SK-N-SH (cell line): ENCODE data around the gene NAALADL2. TPM values are rescaled to one million over a fixed set of nuclear protein-coding genes. Genes with fewer than 3 reads are reported as not detected.
A peak's percentile ranks its signal among the peaks of the same experiment; 100 is the strongest.

Experiments used
- CTCF ChIA-PET: fragments of 300-600, 350-600 bp; formaldehyde crosslinking; extraction: SDS; loops from one replicate; lab custom pipeline; 2021; lab: Yijun Ruan, JAX
- POLR2A ChIA-PET: fragments of 350-600 bp; sonication (Branson Sonifier 250); formaldehyde crosslinking; extraction: SDS; loops from one replicate; lab custom pipeline; 2020; ENCODE audit warnings: antibody characterized with exemption, inconsistent platforms; lab: Yijun Ruan, JAX
- DNase-seq: peaks from one replicate; pipeline ENCODE4 v3.0.0; 2012
- H2AFZ ChIP-seq: fragments of 200-600 bp; sonication (generic); 2 replicates; pipeline ENCODE4 v1.8.1; 2016; ENCODE audit warnings: antibody characterized with exemption, mild to moderate bottlenecking, low read depth
- H3F3A ChIP-seq: fragments of 200-600 bp; sonication (generic); replicated peaks from 2 replicates; pipeline ENCODE3; 2016; ENCODE audit warnings: antibody characterized with exemption, mild to moderate bottlenecking; ENCODE audit not compliant: insufficient read depth
- H3K27ac ChIP-seq, 2 experiments: fragments of 200-500 bp in 1 of 2; fragments of 200-600 bp in 1 of 2; sonication (Bioruptor generic) in 1 of 2; sonication (generic), shearing (Covaris generic) in 1 of 2; 2 replicates each; pipeline versions ENCODE4 v1.5.1 to v1.6.1; 2014 to 2016; ENCODE audit warnings: low read depth in 2 of 2, inconsistent platforms in 1 of 2, low read length in 1 of 2, mild to moderate bottlenecking in 1 of 2, mixed read lengths in 1 of 2
- H3K27me3 ChIP-seq: fragments of 200-600 bp; sonication (generic), shearing (Covaris generic); 2 replicates; pipeline ENCODE4 v1.6.1; 2016; ENCODE audit warnings: mixed run types; ENCODE audit not compliant: insufficient read depth
- H3K36me3 ChIP-seq, 2 experiments: fragments of 200-500 bp in 1 of 2; fragments of 200-600 bp in 1 of 2; sonication (Bioruptor generic) in 1 of 2; sonication (generic) in 1 of 2; replicated peaks in 1 of 2; 2 replicates each; pipeline versions ENCODE3 to v1.5.1; 2014 to 2016; ENCODE audit warnings: low read length in 1 of 2, mild to moderate bottlenecking in 1 of 2; ENCODE audit not compliant: insufficient read depth in 2 of 2, control insufficient read depth in 1 of 2
- H3K4me1 ChIP-seq, 2 experiments: fragments of 200-500 bp in 1 of 2; fragments of 200-600 bp in 1 of 2; sonication (Bioruptor generic) in 1 of 2; sonication (generic), shearing (Covaris generic) in 1 of 2; 2 replicates each; pipeline versions ENCODE4 v1.5.1 to v1.6.1; 2014 to 2016; ENCODE audit warnings: low read depth in 1 of 2, low read length in 1 of 2, mixed run types in 1 of 2; ENCODE audit not compliant: insufficient read depth in 2 of 2, control insufficient read depth in 1 of 2
- H3K4me2 ChIP-seq: fragments of 200-600 bp; sonication (generic), shearing (Covaris generic); 2 replicates; pipeline ENCODE4 v1.6.1; 2017; ENCODE audit warnings: mixed run types
- H3K4me3 ChIP-seq, 2 experiments: fragments of 200-500 bp in 1 of 2; fragments of 200-600 bp in 1 of 2; sonication (Bioruptor generic) in 1 of 2; sonication (generic), shearing (Covaris generic) in 1 of 2; 2 replicates each; pipeline versions ENCODE4 v1.5.1 to v1.8.1; 2014 to 2016; ENCODE audit warnings: low read depth in 2 of 2, inconsistent platforms in 1 of 2, low read length in 1 of 2, mild to moderate bottlenecking in 1 of 2, mixed read lengths in 1 of 2, moderate library complexity in 1 of 2
- H3K79me2 ChIP-seq: fragments of 200-600 bp; sonication (generic); 2 replicates; pipeline ENCODE4 v1.8.1; 2017; ENCODE audit warnings: mild to moderate bottlenecking; ENCODE audit not compliant: insufficient read depth
- H3K9ac ChIP-seq: fragments of 200-600 bp; sonication (generic); 2 replicates; pipeline ENCODE4 v1.6.1; 2017; ENCODE audit warnings: mixed run types
- H3K9me2 ChIP-seq: fragments of 200-600 bp; sonication (generic); 2 replicates; pipeline ENCODE4 v1.6.1; 2017; ENCODE audit warnings: mixed run types
- H3K9me3 ChIP-seq: fragments of 200-600 bp; sonication (generic); 2 replicates; pipeline ENCODE4 v1.6.1; 2017; ENCODE audit warnings: mixed run types, mild to moderate bottlenecking, moderate library complexity
- H4K20me1 ChIP-seq: fragments of 200-600 bp; sonication (generic); 2 replicates; pipeline ENCODE4 v1.6.1; 2017; ENCODE audit warnings: mild to moderate bottlenecking, mixed run types; ENCODE audit not compliant: insufficient read depth
- EP300 ChIP-seq, 2 experiments: IDR thresholded peaks; 2 replicates each; pipeline versions ENCODE4 v1.4.0 to v1.6.1; 2012; ENCODE audit warnings: borderline replicate concordance in 1 of 2, low read depth in 1 of 2, low read length in 1 of 2
- FOSL2 ChIP-seq: IDR thresholded peaks from 2 replicates; pipeline ENCODE4 v1.4.0; 2012; ENCODE audit warnings: low read depth, mild to moderate bottlenecking, moderate library complexity, borderline replicate concordance
- FOXM1 ChIP-seq: IDR thresholded peaks from 2 replicates; pipeline ENCODE4 v1.4.0; 2012; ENCODE audit warnings: low read depth, mild to moderate bottlenecking
- JUND ChIP-seq: IDR thresholded peaks from 2 replicates; pipeline ENCODE4 v1.4.0; 2012
- MAX ChIP-seq: IDR thresholded peaks from 2 replicates; pipeline ENCODE4 v1.4.0; 2012; ENCODE audit warnings: low read depth
- NFIC ChIP-seq: IDR thresholded peaks from 2 replicates; pipeline ENCODE4 v1.4.0; 2012; ENCODE audit warnings: borderline replicate concordance
- RFX5 ChIP-seq: IDR thresholded peaks from 2 replicates; pipeline ENCODE4 v1.6.1; 2012; ENCODE audit warnings: mild to moderate bottlenecking, improper control_type of control experiment, low read length
- SIN3A ChIP-seq: IDR thresholded peaks from 2 replicates; pipeline ENCODE4 v1.6.1; 2012; ENCODE audit warnings: low read depth, mild to moderate bottlenecking, low read length, moderate library complexity, borderline replicate concordance
- USF1 ChIP-seq: IDR thresholded peaks from 2 replicates; pipeline ENCODE4 v1.4.0; 2012; ENCODE audit warnings: low read depth, borderline replicate concordance
- WGBS: methylation state at CpG from one replicate; pipeline ENCODE4 v1.1.6; 2017; ENCODE audit warnings: low lambda C conversion rate; 5-methylcytosine and 5-hydroxymethylcytosine counted together
- polyA plus RNA-seq, 3 experiments: library from polyadenylated mRNA; depleted of rRNA; stranded (reverse); fragments of >200 nt; gene quantifications; 2 replicates each; pipeline ENCODE4 v1.2.3, GENCODE V29; 2012
- TF ChIP-seq, protein P1 (sequence below): IDR thresholded peaks from 2 replicates; pipeline ENCODE4; 2012
- TF ChIP-seq, protein P2 (sequence below): fragments of 200-600 bp; sonication (generic); IDR thresholded peaks from 2 replicates; pipeline ENCODE4 v1.6.1; 2017; ENCODE audit warnings: antibody characterized with exemption, mild to moderate bottlenecking, moderate library complexity
- TF ChIP-seq, protein P3 (sequence below): fragments of 150-350 bp; IDR thresholded peaks from 2 replicates; pipeline ENCODE4 v1.6.1; 2017; ENCODE audit warnings: antibody characterized with exemption, low read length, low read depth, borderline replicate concordance

NAALADL2 gene
- polyA plus RNA-seq, 1 of the 3 experiments (the other 2 are of a cell fraction), result 1.2 TPM

- DNase-seq, result no peak
- H3K36me3 ChIP-seq, result no peaks in the 10 kb centered on the region
- H3K9me2 ChIP-seq, result no peaks in the 10 kb centered on the region
- peaks cover 4% of the 10 kb centered on the region; the same call in 1 of the 2 replicates for H3K9me3 ChIP-seq
- H3K4me3 ChIP-seq, result no peak overlapping the region
- ChIA-PET POLR2A (no interaction called here), CTCF (interaction anchor here (0.8 kb wide), 1 partner anchor 9 kb away, joined by 3 read pairs; no protein-coding TSS in a partner anchor)
- no peak overlapping the region for H3K9ac ChIP-seq
- TF ChIP-seq RFX5 (no peak), FOXM1 (no peak), FOSL2 (no peak), EP300 (IDR thresholded peaks at IDR 0.05; ENCODE audit: borderline replicate concordance in 1 of 2, low read depth in 1 of 2, low read length in 1 of 2) (no peak), JUND (no peak), MAX (no peak), USF1 (no peak)
- TF ChIP-seq, protein P1, sequence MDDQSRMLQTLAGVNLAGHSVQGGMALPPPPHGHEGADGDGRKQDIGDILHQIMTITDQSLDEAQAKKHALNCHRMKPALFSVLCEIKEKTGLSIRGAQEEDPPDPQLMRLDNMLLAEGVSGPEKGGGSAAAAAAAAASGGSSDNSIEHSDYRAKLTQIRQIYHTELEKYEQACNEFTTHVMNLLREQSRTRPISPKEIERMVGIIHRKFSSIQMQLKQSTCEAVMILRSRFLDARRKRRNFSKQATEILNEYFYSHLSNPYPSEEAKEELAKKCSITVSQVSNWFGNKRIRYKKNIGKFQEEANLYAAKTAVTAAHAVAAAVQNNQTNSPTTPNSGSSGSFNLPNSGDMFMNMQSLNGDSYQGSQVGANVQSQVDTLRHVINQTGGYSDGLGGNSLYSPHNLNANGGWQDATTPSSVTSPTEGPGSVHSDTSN, result no peak
- TF ChIP-seq, protein P2, sequence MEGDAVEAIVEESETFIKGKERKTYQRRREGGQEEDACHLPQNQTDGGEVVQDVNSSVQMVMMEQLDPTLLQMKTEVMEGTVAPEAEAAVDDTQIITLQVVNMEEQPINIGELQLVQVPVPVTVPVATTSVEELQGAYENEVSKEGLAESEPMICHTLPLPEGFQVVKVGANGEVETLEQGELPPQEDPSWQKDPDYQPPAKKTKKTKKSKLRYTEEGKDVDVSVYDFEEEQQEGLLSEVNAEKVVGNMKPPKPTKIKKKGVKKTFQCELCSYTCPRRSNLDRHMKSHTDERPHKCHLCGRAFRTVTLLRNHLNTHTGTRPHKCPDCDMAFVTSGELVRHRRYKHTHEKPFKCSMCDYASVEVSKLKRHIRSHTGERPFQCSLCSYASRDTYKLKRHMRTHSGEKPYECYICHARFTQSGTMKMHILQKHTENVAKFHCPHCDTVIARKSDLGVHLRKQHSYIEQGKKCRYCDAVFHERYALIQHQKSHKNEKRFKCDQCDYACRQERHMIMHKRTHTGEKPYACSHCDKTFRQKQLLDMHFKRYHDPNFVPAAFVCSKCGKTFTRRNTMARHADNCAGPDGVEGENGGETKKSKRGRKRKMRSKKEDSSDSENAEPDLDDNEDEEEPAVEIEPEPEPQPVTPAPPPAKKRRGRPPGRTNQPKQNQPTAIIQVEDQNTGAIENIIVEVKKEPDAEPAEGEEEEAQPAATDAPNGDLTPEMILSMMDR, result no peak
- TF ChIP-seq, protein P3, sequence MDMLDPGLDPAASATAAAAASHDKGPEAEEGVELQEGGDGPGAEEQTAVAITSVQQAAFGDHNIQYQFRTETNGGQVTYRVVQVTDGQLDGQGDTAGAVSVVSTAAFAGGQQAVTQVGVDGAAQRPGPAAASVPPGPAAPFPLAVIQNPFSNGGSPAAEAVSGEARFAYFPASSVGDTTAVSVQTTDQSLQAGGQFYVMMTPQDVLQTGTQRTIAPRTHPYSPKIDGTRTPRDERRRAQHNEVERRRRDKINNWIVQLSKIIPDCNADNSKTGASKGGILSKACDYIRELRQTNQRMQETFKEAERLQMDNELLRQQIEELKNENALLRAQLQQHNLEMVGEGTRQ, result no peak
- H3K4me2 ChIP-seq, result no peak overlapping the region
- H4K20me1 ChIP-seq, result no peaks in the 10 kb centered on the region
- WGBS, result 78% methylated on average over 2 of the region's 2 CpGs
- H3K4me1 ChIP-seq, result no peaks in the 10 kb centered on the region
- no peak overlapping the region for H3K27ac ChIP-seq
- no peaks in the 10 kb centered on the region for H3K27me3 ChIP-seq
- no peaks in the 10 kb centered on the region for H3K79me2 ChIP-seq
- no peak overlapping the region for H2AFZ ChIP-seq
- H3F3A ChIP-seq, result no peaks in the 10 kb centered on the region
These were observed 328.5 kb downstream of the NAALADL2 start for GRCh38 chr3:175187586-175187985.

GRCh38 chr3:175192536-175192935 lies 333.4 kb downstream of the NAALADL2 start:
- DNase-seq, result no peak
- ChIA-PET POLR2A (no interaction called here), CTCF (no interaction called here)
- no peak overlapping the region for H3K27ac ChIP-seq
- no peaks in the 10 kb centered on the region for H3F3A ChIP-seq
- H3K9me2 ChIP-seq, result no peaks in the 10 kb centered on the region
- H3K9ac ChIP-seq, result no peak overlapping the region
- WGBS, result 57% methylated on average over 3 of the region's 3 CpGs
- H4K20me1 ChIP-seq, result no peaks in the 10 kb centered on the region
- H2AFZ ChIP-seq, result no peak overlapping the region
- H3K4me2 ChIP-seq, result no peak overlapping the region
- no peaks in the 10 kb centered on the region for H3K79me2 ChIP-seq
- H3K27me3 ChIP-seq, result no peaks in the 10 kb centered on the region
- no peaks in the 10 kb centered on the region for H3K36me3 ChIP-seq
- H3K9me3 ChIP-seq, result peaks cover 4% of the 10 kb centered on the region; the same call in 1 of the 2 replicates
- no peak overlapping the region for H3K4me3 ChIP-seq
- TF ChIP-seq SIN3A (no peak), NFIC (peak; percentile 35; the same call in 1 of the 2 replicates)
- no peaks in the 10 kb centered on the region for H3K4me1 ChIP-seq
